SK-N-SH (cell line): ENCODE data around the gene GMPPB. TPM values are rescaled to one million over a fixed set of nuclear protein-coding genes. Genes with fewer than 3 reads are reported as not detected.

Experiments used
- CTCF ChIA-PET: fragments of 300-600, 350-600 bp; formaldehyde crosslinking; extraction: SDS; loops from one replicate; lab custom pipeline; 2021; lab: Yijun Ruan, JAX
- POLR2A ChIA-PET: fragments of 350-600 bp; sonication (Branson Sonifier 250); formaldehyde crosslinking; extraction: SDS; loops from one replicate; lab custom pipeline; 2020; ENCODE audit warnings: antibody characterized with exemption, inconsistent platforms; lab: Yijun Ruan, JAX
- DNase-seq: peaks from one replicate; pipeline ENCODE4 v3.0.0; 2012
- H2AFZ ChIP-seq: fragments of 200-600 bp; sonication (generic); 2 replicates; pipeline ENCODE4 v1.8.1; 2016; ENCODE audit warnings: antibody characterized with exemption, mild to moderate bottlenecking, low read depth
- H3F3A ChIP-seq: fragments of 200-600 bp; sonication (generic); replicated peaks from 2 replicates; pipeline ENCODE3; 2016; ENCODE audit warnings: antibody characterized with exemption, mild to moderate bottlenecking; ENCODE audit not compliant: insufficient read depth
- H3K27ac ChIP-seq, 2 experiments: fragments of 200-500 bp in 1 of 2; fragments of 200-600 bp in 1 of 2; sonication (Bioruptor generic) in 1 of 2; sonication (generic), shearing (Covaris generic) in 1 of 2; 2 replicates each; pipeline versions ENCODE4 v1.5.1 to v1.6.1; 2014 to 2016; ENCODE audit warnings: low read depth in 2 of 2, inconsistent platforms in 1 of 2, low read length in 1 of 2, mild to moderate bottlenecking in 1 of 2, mixed read lengths in 1 of 2
- H3K27me3 ChIP-seq: fragments of 200-600 bp; sonication (generic), shearing (Covaris generic); 2 replicates; pipeline ENCODE4 v1.6.1; 2016; ENCODE audit warnings: mixed run types; ENCODE audit not compliant: insufficient read depth
- H3K36me3 ChIP-seq, 2 experiments: fragments of 200-500 bp in 1 of 2; fragments of 200-600 bp in 1 of 2; sonication (Bioruptor generic) in 1 of 2; sonication (generic) in 1 of 2; replicated peaks in 1 of 2; 2 replicates each; pipeline versions ENCODE3 to v1.5.1; 2014 to 2016; ENCODE audit warnings: low read length in 1 of 2, mild to moderate bottlenecking in 1 of 2; ENCODE audit not compliant: insufficient read depth in 2 of 2, control insufficient read depth in 1 of 2
- H3K4me1 ChIP-seq, 2 experiments: fragments of 200-500 bp in 1 of 2; fragments of 200-600 bp in 1 of 2; sonication (Bioruptor generic) in 1 of 2; sonication (generic), shearing (Covaris generic) in 1 of 2; 2 replicates each; pipeline versions ENCODE4 v1.5.1 to v1.6.1; 2014 to 2016; ENCODE audit warnings: low read depth in 1 of 2, low read length in 1 of 2, mixed run types in 1 of 2; ENCODE audit not compliant: insufficient read depth in 2 of 2, control insufficient read depth in 1 of 2
- H3K4me2 ChIP-seq: fragments of 200-600 bp; sonication (generic), shearing (Covaris generic); 2 replicates; pipeline ENCODE4 v1.6.1; 2017; ENCODE audit warnings: mixed run types
- H3K4me3 ChIP-seq, 2 experiments: fragments of 200-500 bp in 1 of 2; fragments of 200-600 bp in 1 of 2; sonication (Bioruptor generic) in 1 of 2; sonication (generic), shearing (Covaris generic) in 1 of 2; 2 replicates each; pipeline versions ENCODE4 v1.5.1 to v1.8.1; 2014 to 2016; ENCODE audit warnings: low read depth in 2 of 2, inconsistent platforms in 1 of 2, low read length in 1 of 2, mild to moderate bottlenecking in 1 of 2, mixed read lengths in 1 of 2, moderate library complexity in 1 of 2
- H3K79me2 ChIP-seq: fragments of 200-600 bp; sonication (generic); 2 replicates; pipeline ENCODE4 v1.8.1; 2017; ENCODE audit warnings: mild to moderate bottlenecking; ENCODE audit not compliant: insufficient read depth
- H3K9ac ChIP-seq: fragments of 200-600 bp; sonication (generic); 2 replicates; pipeline ENCODE4 v1.6.1; 2017; ENCODE audit warnings: mixed run types
- H3K9me2 ChIP-seq: fragments of 200-600 bp; sonication (generic); 2 replicates; pipeline ENCODE4 v1.6.1; 2017; ENCODE audit warnings: mixed run types
- H3K9me3 ChIP-seq: fragments of 200-600 bp; sonication (generic); 2 replicates; pipeline ENCODE4 v1.6.1; 2017; ENCODE audit warnings: mixed run types, mild to moderate bottlenecking, moderate library complexity
- H4K20me1 ChIP-seq: fragments of 200-600 bp; sonication (generic); 2 replicates; pipeline ENCODE4 v1.6.1; 2017; ENCODE audit warnings: mild to moderate bottlenecking, mixed run types; ENCODE audit not compliant: insufficient read depth
- CHD2 ChIP-seq: fragments of 150-350 bp; IDR thresholded peaks from 2 replicates; pipeline ENCODE4 v1.6.1; 2018; ENCODE audit warnings: low read length; ENCODE audit not compliant: partially characterized antibody
- CTCF ChIP-seq: fragments of 200-600 bp; sonication (generic); IDR thresholded peaks from 2 replicates; pipeline ENCODE4 v1.6.1; 2017; ENCODE audit warnings: antibody characterized with exemption, mild to moderate bottlenecking, moderate library complexity
- EZH2phosphoT487 ChIP-seq: fragments of 200-600 bp; sonication (generic); IDR thresholded peaks from 2 replicates; pipeline ENCODE4 v1.6.1; 2017; ENCODE audit warnings: low read depth, mixed run types, mild to moderate bottlenecking, antibody characterized with exemption, moderate library complexity, borderline replicate concordance
- FOSL2 ChIP-seq: IDR thresholded peaks from 2 replicates; pipeline ENCODE4 v1.4.0; 2012; ENCODE audit warnings: low read depth, mild to moderate bottlenecking, moderate library complexity, borderline replicate concordance
- FOXM1 ChIP-seq: IDR thresholded peaks from 2 replicates; pipeline ENCODE4 v1.4.0; 2012; ENCODE audit warnings: low read depth, mild to moderate bottlenecking
- GABPA ChIP-seq: IDR thresholded peaks from 2 replicates; pipeline ENCODE4 v1.4.0; 2012; ENCODE audit warnings: low read depth, mild to moderate bottlenecking
- GATA2 ChIP-seq: sonication (generic); formaldehyde crosslinking; IDR thresholded peaks from 2 replicates; pipeline ENCODE4 v1.5.0; 2020; ENCODE audit warnings: mild to moderate bottlenecking, missing genetic modification reagents
- MXI1 ChIP-seq: IDR thresholded peaks from 2 replicates; pipeline ENCODE4 v1.6.1; 2012; ENCODE audit warnings: mild to moderate bottlenecking, low read depth, low read length, improper control_type of control experiment
- NFIC ChIP-seq: IDR thresholded peaks from 2 replicates; pipeline ENCODE4 v1.4.0; 2012; ENCODE audit warnings: borderline replicate concordance
- NRF1 ChIP-seq: IDR thresholded peaks from 2 replicates; pipeline ENCODE4 v1.6.1; 2012; ENCODE audit warnings: low read depth, mild to moderate bottlenecking, low read length
- POLR2AphosphoS5 ChIP-seq: IDR thresholded peaks from 2 replicates; pipeline ENCODE4 v1.6.1; 2012; ENCODE audit warnings: low read depth, low read length
- RAD21 ChIP-seq: IDR thresholded peaks from 2 replicates; pipeline ENCODE4 v1.6.1; 2012; ENCODE audit warnings: mild to moderate bottlenecking, low read length
- RCOR1 ChIP-seq: fragments of 150-350 bp; IDR thresholded peaks from 2 replicates; pipeline ENCODE4 v1.6.1; 2017; ENCODE audit warnings: antibody characterized with exemption, low read length
- RXRA ChIP-seq: IDR thresholded peaks from 2 replicates; pipeline ENCODE4 v1.4.0; 2012; ENCODE audit warnings: low read depth, mild to moderate bottlenecking, borderline replicate concordance
- SIN3A ChIP-seq: IDR thresholded peaks from 2 replicates; pipeline ENCODE4 v1.6.1; 2012; ENCODE audit warnings: low read depth, mild to moderate bottlenecking, low read length, moderate library complexity, borderline replicate concordance
- TAF1 ChIP-seq: IDR thresholded peaks from 2 replicates; pipeline ENCODE4 v1.6.1; 2012; ENCODE audit warnings: low read depth, mild to moderate bottlenecking, low read length, moderate library complexity, borderline replicate concordance
- TEAD4 ChIP-seq: IDR thresholded peaks from 2 replicates; pipeline ENCODE4 v1.4.0; 2012; ENCODE audit warnings: mild to moderate bottlenecking, borderline replicate concordance; ENCODE audit not compliant: insufficient read depth
- USF1 ChIP-seq: IDR thresholded peaks from 2 replicates; pipeline ENCODE4 v1.4.0; 2012; ENCODE audit warnings: low read depth, borderline replicate concordance
- YY1 ChIP-seq: IDR thresholded peaks from 2 replicates; pipeline ENCODE4 v1.4.0; 2012; ENCODE audit warnings: low read depth, mild to moderate bottlenecking
- WGBS: methylation state at CpG from one replicate; pipeline ENCODE4 v1.1.6; 2017; ENCODE audit warnings: low lambda C conversion rate; 5-methylcytosine and 5-hydroxymethylcytosine counted together
- polyA plus RNA-seq, 3 experiments: library from polyadenylated mRNA; depleted of rRNA; stranded (reverse); fragments of >200 nt; gene quantifications; 2 replicates each; pipeline ENCODE4 v1.2.3, GENCODE V29; 2012
- TF ChIP-seq, protein P1 (sequence below): fragments of 150-350 bp; IDR thresholded peaks from 2 replicates; pipeline ENCODE4 v1.6.1; 2016; ENCODE audit warnings: mild to moderate bottlenecking, low read depth, low read length
- TF ChIP-seq, protein P2 (sequence below): fragments of 150-350 bp; IDR thresholded peaks from 2 replicates; pipeline ENCODE4 v1.6.1; 2017; ENCODE audit warnings: antibody characterized with exemption, low read length, low read depth, borderline replicate concordance

The GMPPB gene
- polyA plus RNA-seq, 1 of the 3 experiments (the other 2 are of a cell fraction), result 25.1 TPM

- POLR2A ChIA-PET, result interaction anchor here (0.9 to 1.2 kb wide), 2 partner anchors 11 to 173 kb away, joined by 4 read pairs; partner anchors contain the start of gene GMPPB
- Histone ChIP-seq H3K79me2 (no peaks in the 10 kb centered on the region), H2AFZ (no peak overlapping the region)
Measured at GRCh38 chr3:49712166-49712565, 11.6 kb downstream of the GMPPB start.

DNA sequence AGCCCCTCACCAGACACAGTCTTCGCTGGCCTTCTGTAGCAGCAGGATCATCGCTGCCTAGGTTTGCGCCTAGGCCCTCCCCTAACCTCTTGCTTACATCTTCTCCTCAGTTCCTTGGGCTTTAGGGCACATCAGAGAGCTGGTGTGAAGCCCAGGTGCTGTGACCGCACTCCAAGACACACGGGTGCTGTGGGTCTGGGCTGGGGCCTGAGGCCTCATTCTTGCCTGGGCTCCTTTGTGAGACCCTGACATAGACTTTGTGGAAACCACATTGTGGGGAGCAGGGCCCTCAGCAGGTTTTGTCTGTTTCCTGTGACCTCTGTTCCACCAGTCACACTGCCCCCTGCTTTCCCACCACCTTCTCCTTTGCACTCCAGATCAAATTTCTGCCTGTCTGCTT lies 12.3 kb downstream of the GMPPB start:
- Histone ChIP-seq H3K9ac (no peak overlapping the region), H3K79me2 (no peaks in the 10 kb centered on the region), H3K27me3 (no peaks in the 10 kb centered on the region), H3K27ac (no peak overlapping the region), H3K9me3 (no peaks in the 10 kb centered on the region), H3K4me3 (no peak overlapping the region), H3F3A (no peaks in the 10 kb centered on the region), H2AFZ (no peak overlapping the region), H3K36me3 (peaks cover 8 to 14% of the 10 kb centered on the region in 2 experiments), H3K4me2 (no peak overlapping the region), H4K20me1 (no peaks in the 10 kb centered on the region), H3K9me2 (no peaks in the 10 kb centered on the region), H3K4me1 (no peaks in the 10 kb centered on the region)
- CTCF ChIA-PET, result interaction anchor here (0.5 to 1.9 kb wide), 7 partner anchors 8 to 172 kb away, joined by 3 to 14 read pairs (median 3); no protein-coding TSS in a partner anchor
- DNase-seq, result no peak
- POLR2A ChIA-PET, result interaction anchor here (1.2 kb wide), 1 partner anchor 12 kb away, joined by 4 read pairs; the partner anchor contains the start of gene GMPPB
- 97% methylated on average over 3 of the region's 5 CpGs for WGBS
- TF ChIP-seq TAF1 (no peak), RXRA (no peak), MXI1 (no peak), FOXM1 (no peak), CTCF (no peak), USF1 (no peak), NRF1 (no peak), RAD21 (no peak), GATA2 (CRISPR knock-in tag) (no peak), NFIC (no peak), CHD2 (no peak), FOSL2 (no peak), TEAD4 (no peak), POLR2AphosphoS5 (no peak), GABPA (no peak), RCOR1 (no peak)

More at GRCh38 chr3:49712166-49712565, 11.6 kb downstream of the GMPPB start:
- no peak overlapping the region for H3K27ac ChIP-seq
- H3K36me3 ChIP-seq, result peaks cover 8 to 16% of the 10 kb centered on the region in 2 experiments
- no peaks in the 10 kb centered on the region for H3K9me2 ChIP-seq
- no peak overlapping the region for H3K9ac ChIP-seq
- H4K20me1 ChIP-seq, result no peaks in the 10 kb centered on the region
- H3K4me1 ChIP-seq, result no peaks in the 10 kb centered on the region
- no peak for DNase-seq
- TF ChIP-seq, protein P1, sequence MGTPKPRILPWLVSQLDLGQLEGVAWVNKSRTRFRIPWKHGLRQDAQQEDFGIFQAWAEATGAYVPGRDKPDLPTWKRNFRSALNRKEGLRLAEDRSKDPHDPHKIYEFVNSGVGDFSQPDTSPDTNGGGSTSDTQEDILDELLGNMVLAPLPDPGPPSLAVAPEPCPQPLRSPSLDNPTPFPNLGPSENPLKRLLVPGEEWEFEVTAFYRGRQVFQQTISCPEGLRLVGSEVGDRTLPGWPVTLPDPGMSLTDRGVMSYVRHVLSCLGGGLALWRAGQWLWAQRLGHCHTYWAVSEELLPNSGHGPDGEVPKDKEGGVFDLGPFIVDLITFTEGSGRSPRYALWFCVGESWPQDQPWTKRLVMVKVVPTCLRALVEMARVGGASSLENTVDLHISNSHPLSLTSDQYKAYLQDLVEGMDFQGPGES, result no peak
- TF ChIP-seq SIN3A, result no peak
- no peak for TF ChIP-seq EZH2phosphoT487
- no peak for TF ChIP-seq USF1
- TF ChIP-seq FOSL2, result no peak
- TF ChIP-seq YY1, result no peak
- no peak for TF ChIP-seq POLR2AphosphoS5
- TF ChIP-seq, protein P2, sequence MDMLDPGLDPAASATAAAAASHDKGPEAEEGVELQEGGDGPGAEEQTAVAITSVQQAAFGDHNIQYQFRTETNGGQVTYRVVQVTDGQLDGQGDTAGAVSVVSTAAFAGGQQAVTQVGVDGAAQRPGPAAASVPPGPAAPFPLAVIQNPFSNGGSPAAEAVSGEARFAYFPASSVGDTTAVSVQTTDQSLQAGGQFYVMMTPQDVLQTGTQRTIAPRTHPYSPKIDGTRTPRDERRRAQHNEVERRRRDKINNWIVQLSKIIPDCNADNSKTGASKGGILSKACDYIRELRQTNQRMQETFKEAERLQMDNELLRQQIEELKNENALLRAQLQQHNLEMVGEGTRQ, result no peak
- no peak overlapping the region for H3K4me2 ChIP-seq
- WGBS, result 98% methylated on average over 4 of the region's 11 CpGs
- no peak overlapping the region for H3K4me3 ChIP-seq
- no peaks in the 10 kb centered on the region for H3F3A ChIP-seq
- no peaks in the 10 kb centered on the region for H3K27me3 ChIP-seq
- CTCF ChIA-PET, result interaction anchor here (0.9 to 1.9 kb wide), 5 partner anchors 9 to 173 kb away, joined by 3 to 14 read pairs (median 4); no protein-coding TSS in a partner anchor
- no peaks in the 10 kb centered on the region for H3K9me3 ChIP-seq
